H1 (cell line): ENCODE measurements around the gene CAVIN2. TPM values are rescaled to one million over a fixed set of nuclear protein-coding genes. Genes with fewer than 3 reads are reported as not detected.

Experiments
- CTCF ChIA-PET: fragments of 300-600 bp; sonication (Branson Sonifier 250); formaldehyde crosslinking; loops from one replicate; lab custom pipeline; 2021; ENCODE audit not compliant: partially characterized antibody; lab: Charles Lee
- POLR2A ChIA-PET: fragments of 300-600 bp; sonication (Branson Sonifier 250); formaldehyde crosslinking; loops from one replicate; lab custom pipeline; 2021; ENCODE audit warnings: inconsistent platforms; ENCODE audit not compliant: partially characterized antibody; lab: Charles Lee
- DNase-seq, 2 experiments: peaks; one replicate each; pipeline versions ENCODE4 v3.0.0 to v3.0.0-alpha.2; 2010 to 2022; ENCODE audit warnings: low spot score in 2 of 2, low read depth in 1 of 2, mixed read lengths in 1 of 2
- FAIRE-seq: peaks from 2 replicates; lab custom pipeline; 2011; peaks lifted over from hg19 to GRCh38; lab: Jason Lieb, UNC
- H2AFZ ChIP-seq: 2 replicates; pipeline ENCODE4 v1.8.1; 2012; ENCODE audit warnings: low read length, inconsistent platforms
- H2AK5ac ChIP-seq: 2 replicates; pipeline ENCODE4 v1.6.1; 2013; ENCODE audit warnings: low read depth, low read length
- H2BK120ac ChIP-seq: replicated peaks from 2 replicates; pipeline ENCODE3; 2013; ENCODE audit warnings: low read depth, low read length, inconsistent platforms
- H2BK12ac ChIP-seq: 2 replicates; pipeline ENCODE4 v1.6.1; 2013; ENCODE audit warnings: low read depth, low read length
- H2BK15ac ChIP-seq: 2 replicates; pipeline ENCODE4 v1.6.1; 2013; ENCODE audit warnings: low read length
- H2BK20ac ChIP-seq: 2 replicates; pipeline ENCODE4 v1.6.1; 2013; ENCODE audit warnings: low read length
- H2BK5ac ChIP-seq: 2 replicates; pipeline ENCODE4 v1.6.1; 2013; ENCODE audit warnings: low read depth, low read length
- H3K14ac ChIP-seq: 2 replicates; pipeline ENCODE4 v1.6.1; 2013; ENCODE audit warnings: inconsistent platforms; ENCODE audit not compliant: insufficient read length
- H3K18ac ChIP-seq: 2 replicates; pipeline ENCODE4 v1.6.1; 2013; ENCODE audit warnings: low read length; ENCODE audit errors: extremely low read depth
- H3K23ac ChIP-seq: 2 replicates; pipeline ENCODE4 v1.6.1; 2013; ENCODE audit warnings: inconsistent platforms; ENCODE audit not compliant: insufficient read length
- H3K23me2 ChIP-seq: 2 replicates; pipeline ENCODE4 v1.6.1; 2013; ENCODE audit warnings: low read depth, low read length
- H3K27ac ChIP-seq: 2 replicates; pipeline ENCODE4 v1.6.1; 2011; ENCODE audit warnings: low read depth, low read length, inconsistent platforms
- H3K27me3 ChIP-seq, 4 experiments: replicated peaks in 1 of 4; 1 replicate in 1 of 4; 2 replicates in 3 of 4; pipeline versions ENCODE4 v1.6.1 to v1.8.1; 2011 to 2013; ENCODE audit warnings: low read length in 3 of 4, mild to moderate bottlenecking in 3 of 4, inconsistent platforms in 2 of 4, mixed read lengths in 2 of 4, moderate library complexity in 1 of 4; ENCODE audit not compliant: control insufficient read depth in 3 of 4, insufficient read depth in 3 of 4; ENCODE audit errors: extremely low read depth in 1 of 4
- H3K36me3 ChIP-seq, 4 experiments: 2 replicates each; pipeline versions ENCODE4 v1.6.1 to v1.8.1; 2011 to 2013; ENCODE audit warnings: mild to moderate bottlenecking in 4 of 4, low read length in 3 of 4, moderate library complexity in 2 of 4, control low read depth in 1 of 4, inconsistent platforms in 1 of 4; ENCODE audit not compliant: insufficient read depth in 4 of 4, control insufficient read depth in 2 of 4
- H3K4ac ChIP-seq: replicated peaks from 2 replicates; pipeline ENCODE3; 2013; ENCODE audit warnings: low read length, low read depth, mixed read lengths, inconsistent platforms; ENCODE audit not compliant: insufficient read length
- H3K4me1 ChIP-seq, 4 experiments: replicated peaks in 1 of 4; 1 replicate in 1 of 4; 2 replicates in 3 of 4; pipeline versions ENCODE4 v1.6.1 to v1.8.1; 2011 to 2013; ENCODE audit warnings: low read length in 3 of 4, inconsistent platforms in 2 of 4, mixed read lengths in 1 of 4; ENCODE audit not compliant: insufficient read depth in 4 of 4, control insufficient read depth in 3 of 4
- H3K4me2 ChIP-seq, 2 experiments: 2 replicates each; pipeline versions ENCODE4 v1.6.1 to v1.8.1; 2011 to 2013; ENCODE audit warnings: low read depth in 2 of 2, low read length in 2 of 2, control low read depth in 1 of 2, inconsistent platforms in 1 of 2, mild to moderate bottlenecking in 1 of 2; ENCODE audit not compliant: insufficient read depth in 1 of 2
- H3K4me3 ChIP-seq, 4 experiments: fragments of 200-600, 300-600 bp in 1 of 4; sonication (generic), shearing (Covaris generic), sonication (Bioruptor Twin) in 1 of 4; 2 replicates each; pipeline versions ENCODE4 v1.5.1 to v1.8.1; 2011 to 2016; ENCODE audit warnings: low read length in 4 of 4, low read depth in 3 of 4, control low read depth in 2 of 4, inconsistent platforms in 2 of 4, mild to moderate bottlenecking in 2 of 4, mixed read lengths in 1 of 4, moderate library complexity in 1 of 4; ENCODE audit not compliant: insufficient read depth in 2 of 4; ENCODE audit errors: extremely low read depth in 1 of 4
- H3K56ac ChIP-seq: replicated peaks from 2 replicates; pipeline ENCODE3; 2013; ENCODE audit warnings: low read depth, mild to moderate bottlenecking, mixed read lengths, low read length, inconsistent platforms; ENCODE audit not compliant: insufficient read length
- H3K79me1 ChIP-seq: 2 replicates; pipeline ENCODE4 v1.6.1; 2013; ENCODE audit warnings: low read depth, low read length, control low read depth
- H3K79me2 ChIP-seq, 2 experiments: 2 replicates each; pipeline versions ENCODE4 v1.6.1 to v1.8.1; 2012 to 2013; ENCODE audit warnings: low read length in 2 of 2, mild to moderate bottlenecking in 2 of 2, inconsistent platforms in 1 of 2; ENCODE audit not compliant: insufficient read depth in 2 of 2, control insufficient read depth in 1 of 2
- H3K9ac ChIP-seq, 4 experiments: replicated peaks in 1 of 4; 1 replicate in 1 of 4; 2 replicates in 3 of 4; pipeline versions ENCODE4 v1.6.1 to v1.8.1; 2011 to 2013; ENCODE audit warnings: low read depth in 3 of 4, low read length in 3 of 4, control low read depth in 2 of 4, mild to moderate bottlenecking in 2 of 4, moderate library complexity in 2 of 4, inconsistent platforms in 1 of 4; ENCODE audit errors: extremely low read depth in 1 of 4
- H3K9me3 ChIP-seq, 2 experiments: 2 replicates each; pipeline versions ENCODE4 v1.6.1 to v1.8.1; 2012 to 2013; ENCODE audit warnings: mild to moderate bottlenecking in 2 of 2, moderate library complexity in 2 of 2, control low read depth in 1 of 2, inconsistent platforms in 1 of 2, low read depth in 1 of 2, low read length in 1 of 2, mixed read lengths in 1 of 2; ENCODE audit not compliant: insufficient read depth in 2 of 2
- H4K20me1 ChIP-seq, 2 experiments: replicated peaks in 1 of 2; 2 replicates each; pipeline versions ENCODE3 to v1.8.1; 2011 to 2013; ENCODE audit warnings: inconsistent platforms in 2 of 2, low read length in 2 of 2, mild to moderate bottlenecking in 1 of 2; ENCODE audit not compliant: insufficient read depth in 2 of 2, control insufficient read depth in 1 of 2
- H4K5ac ChIP-seq: 2 replicates; pipeline ENCODE4 v1.6.1; 2013; ENCODE audit warnings: low read length, low read depth, mixed read lengths, inconsistent platforms; ENCODE audit not compliant: insufficient read length
- H4K8ac ChIP-seq: 2 replicates; pipeline ENCODE4 v1.8.0; 2013; ENCODE audit warnings: mild to moderate bottlenecking, moderate library complexity, low read length, inconsistent platforms; ENCODE audit not compliant: insufficient read depth; ENCODE audit errors: extremely low read depth
- H4K91ac ChIP-seq: replicated peaks from 2 replicates; pipeline ENCODE3; 2013; ENCODE audit warnings: low read length, mixed read lengths, inconsistent platforms; ENCODE audit not compliant: insufficient read length
- CEBPB ChIP-seq: IDR thresholded peaks from 2 replicates; pipeline ENCODE4 v1.6.1; 2012; ENCODE audit warnings: low read depth, low read length
- HDAC2 ChIP-seq, 2 experiments: fragments of 300-600 bp in 1 of 2; sonication (generic) in 1 of 2; IDR thresholded peaks; 2 replicates each; pipeline ENCODE4 v1.6.1; 2011 to 2012; ENCODE audit warnings: low read depth in 2 of 2, low read length in 2 of 2, mild to moderate bottlenecking in 2 of 2, moderate library complexity in 2 of 2, borderline replicate concordance in 1 of 2, inconsistent platforms in 1 of 2
- WGBS, 2 experiments: shearing (Covaris generic) in 1 of 2; methylation state at CpG; one replicate each; pipeline versions ENCODE4 v1.1.6 to v1.1.7; 2013 to 2015; ENCODE audit warnings: low lambda C conversion rate in 2 of 2, mixed read lengths in 2 of 2, inconsistent platforms in 1 of 2, low coverage in 1 of 2, missing lambda C conversion rate in 1 of 2; ENCODE audit not compliant: insufficient replicate concordance in 2 of 2, insufficient coverage in 1 of 2, insufficient read length in 1 of 2; ENCODE audit errors: extremely low coverage in 1 of 2, missing lambda C conversion rate in 1 of 2; 5-methylcytosine and 5-hydroxymethylcytosine counted together
- polyA plus RNA-seq, 7 experiments: library from polyadenylated mRNA; depleted of rRNA in 3 of 7; stranded (reverse) in 5 of 7; unstranded in 2 of 7; fragments of >200 nt in 5 of 7; fragments of 200-250 nt in 2 of 7; gene quantifications; 1 replicate in 5 of 7; 2 replicates in 1 of 7; 4 replicates in 1 of 7; pipeline versions ENCODE4 v1.2.1 to v1.2.3, GENCODE V29; 2011 to 2013; ENCODE audit warnings: missing spikeins in 2 of 7, mixed read lengths in 2 of 7
- total RNA-seq: library from RNA; stranded (reverse); fragmentation: NEBNext Ultra II Directional; extraction: Animal tissue kit (Norgen Biotek cat#: 25700); gene quantifications from 2 replicates; pipeline ENCODE4 v1.2.1, GENCODE V29; 2021

CAVIN2 gene
- total and polyA plus RNA-seq, 2 of the 8 experiments (the other 6 are each of a cell fraction or from before 2014, with no cell fraction given), result 0.03 TPM; not detected in 1

- Histone ChIP-seq H3K56ac (no peak overlapping the region), H4K8ac (no peak overlapping the region), H3K4me1 (no peaks in the 10 kb centered on the region), H3K4me3 (no peak overlapping the region), H3K14ac (no peak overlapping the region), H3K27ac (no peak overlapping the region), H2BK120ac (no peak overlapping the region), H3K79me2 (no peaks in the 10 kb centered on the region), H2BK15ac (no peak overlapping the region), H3K27me3 (no peaks in the 10 kb centered on the region), H2AK5ac (no peak overlapping the region), H3K4ac (no peak overlapping the region), H4K20me1 (no peaks in the 10 kb centered on the region), H3K79me1 (no peaks in the 10 kb centered on the region), H3K36me3 (no peaks in the 10 kb centered on the region), H3K9ac (no peak overlapping the region), H3K9me3 (peaks cover 0 to 3% of the 10 kb centered on the region in 2 experiments; a peak in 1 of 4 replicates), H4K91ac (no peak overlapping the region), H3K4me2 (no peak overlapping the region), H2BK20ac (no peak overlapping the region), H2BK5ac (no peak overlapping the region), H2BK12ac (no peak overlapping the region), H3K18ac (no peak overlapping the region), H3K23me2 (no peaks in the 10 kb centered on the region), H3K23ac (no peak overlapping the region), H4K5ac (no peak overlapping the region), H2AFZ (no peak overlapping the region)
- WGBS, 2 experiments, result 96 to 100% methylated on average over 1 to 4 of the region's 4 CpGs
- POLR2A ChIA-PET, result no interaction called here
- CTCF ChIA-PET, result interaction anchor here (0.9 to 1.7 kb wide), 4 partner anchors 9 to 285 kb away, joined by 3 to 7 read pairs (median 3); no protein-coding TSS in a partner anchor
- DNase-seq (no peak), FAIRE-seq (no peak)
- TF ChIP-seq HDAC2 (IDR thresholded peaks at IDR 0.05; ENCODE audit: borderline replicate concordance in 1 of 2, low read depth in 2 of 2, low read length in 2 of 2) (no peak), CEBPB (peak; percentile 94)
Observed at GRCh38 chr2:191877875-191878274, 31.0 kb upstream of the CAVIN2 start.
